ENCODE results near the gene WNT5B.

The WNT5B gene

DNA sequence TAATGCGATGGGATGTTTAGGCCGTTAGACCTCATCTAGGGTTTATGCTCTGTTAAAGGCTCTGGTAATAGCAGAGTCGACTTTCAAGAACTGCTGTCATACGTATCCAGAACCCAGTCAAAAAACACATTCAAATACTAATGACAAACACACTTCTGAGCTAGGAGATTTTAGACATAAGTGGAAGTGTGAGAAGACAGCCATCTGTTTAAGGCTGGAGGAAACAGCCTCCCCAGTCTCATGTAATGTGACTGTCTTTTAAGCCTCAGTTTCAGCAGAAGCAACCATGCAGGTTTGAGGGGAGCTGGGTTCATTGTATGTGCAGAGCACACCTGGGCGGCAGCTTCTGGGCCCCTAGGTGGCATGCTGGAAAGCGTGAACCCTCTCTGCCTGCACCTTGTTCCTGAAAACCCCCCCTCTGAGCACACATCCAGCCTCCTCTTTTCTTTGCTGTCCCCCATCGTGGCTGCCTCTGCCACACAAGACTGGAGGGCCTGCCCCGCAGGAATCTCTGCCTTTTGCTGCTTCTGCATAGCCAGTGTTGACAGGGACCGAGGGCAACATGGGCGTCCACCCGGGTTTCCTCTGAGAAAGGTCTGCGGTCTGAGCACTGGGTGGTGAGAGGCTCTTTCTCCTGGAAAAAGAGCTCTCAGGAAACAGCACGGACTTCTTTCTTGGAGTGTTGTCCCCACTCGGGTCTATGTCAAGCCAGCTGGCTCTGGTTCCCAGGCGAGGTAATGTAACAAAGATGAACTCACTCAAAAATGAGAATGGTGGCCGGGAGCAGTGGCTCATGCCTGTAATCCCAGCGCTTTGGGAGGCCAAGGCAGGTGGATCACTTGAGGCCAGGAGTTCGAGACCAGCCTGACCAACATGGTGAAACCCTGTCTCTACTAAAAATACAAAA lies 11.6 kb downstream of the WNT5B start:
- WGBS, 2 experiments, result 88% methylated on average over 18 of the region's 18 CpGs
- H3K27ac ChIP-seq (ENCODE audit: insufficient read depth, low read depth, low read length, poor library complexity, severe bottlenecking), result no peak overlapping the region
- H3K4me3 ChIP-seq (ENCODE audit: insufficient read depth, low read depth, low read length), result no peak overlapping the region
- no peaks in the 10 kb centered on the region for H3K9me3 ChIP-seq (ENCODE audit: control insufficient read depth, low read length)
- H3K27me3 ChIP-seq (ENCODE audit: control insufficient read depth, insufficient read depth, low read length, poor library complexity, severe bottlenecking), result no peaks in the 10 kb centered on the region
- H3K4me1 ChIP-seq (ENCODE audit: control insufficient read depth, insufficient read depth, low read length), result no peaks in the 10 kb centered on the region
- no peaks in the 10 kb centered on the region for H3K36me3 ChIP-seq (ENCODE audit: control insufficient read depth, insufficient read depth, low read length)

DNA sequence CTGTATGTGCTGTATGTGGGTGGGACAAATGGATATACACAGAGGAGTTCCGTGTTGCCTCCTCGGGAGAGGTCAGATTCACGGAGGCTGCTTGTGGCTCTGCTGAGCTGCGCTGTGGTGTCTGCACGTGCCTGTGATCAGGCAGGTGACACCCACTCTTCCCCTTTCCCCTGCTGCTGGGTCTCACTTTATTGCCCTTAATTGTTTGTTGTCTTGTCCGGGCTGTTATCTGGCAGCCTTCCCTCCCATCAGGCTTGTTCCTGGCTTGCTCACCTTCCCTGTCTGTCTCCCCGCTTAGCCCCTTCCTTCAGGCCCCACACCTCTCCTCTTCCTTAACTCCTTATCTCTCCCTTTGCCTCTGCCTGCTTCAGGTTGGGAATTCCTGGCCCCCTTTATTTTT lies 13.5 kb downstream of the WNT5B start:
- WGBS, 2 experiments, result 88 to 90% methylated on average over 7 of the region's 7 CpGs

DNA sequence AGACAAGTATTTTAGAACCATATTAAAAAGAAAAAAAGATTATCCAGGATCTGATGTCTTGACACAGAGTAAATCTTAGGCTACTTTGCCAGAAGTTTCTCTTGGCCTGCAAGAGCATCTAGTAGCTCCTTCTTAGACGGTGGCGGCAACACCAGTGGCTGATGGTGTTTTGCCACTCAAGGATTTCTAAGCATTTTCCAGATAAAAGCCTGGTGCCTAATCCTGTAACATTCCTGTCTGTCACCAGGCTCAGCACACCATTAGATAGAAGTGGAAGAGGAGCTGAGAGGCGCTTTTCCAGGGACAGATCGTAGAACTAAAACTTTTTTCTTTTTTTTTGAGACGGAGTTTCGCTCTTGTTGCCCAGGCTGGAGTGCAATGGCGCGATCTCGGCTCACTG lies 14.0 kb downstream of the WNT5B start:
- Histone ChIP-seq H3K4me3 (ENCODE audit: insufficient read depth, low read depth, low read length) (no peak overlapping the region), H3K36me3 (ENCODE audit: control insufficient read depth, insufficient read depth, low read length) (peaks cover 4% of the 10 kb centered on the region), H3K4me1 (ENCODE audit: control insufficient read depth, insufficient read depth, low read length) (no peaks in the 10 kb centered on the region), H3K27ac (ENCODE audit: insufficient read depth, low read depth, low read length, poor library complexity, severe bottlenecking) (no peak overlapping the region), H3K27me3 (ENCODE audit: control insufficient read depth, insufficient read depth, low read length, poor library complexity, severe bottlenecking) (no peaks in the 10 kb centered on the region), H3K9me3 (ENCODE audit: control insufficient read depth, low read length) (no peaks in the 10 kb centered on the region)
- 83 to 85% methylated on average over 9 of the region's 9 CpGs for WGBS, 2 experiments

More for the DNA sequence above, 13.5 kb downstream of the WNT5B start:
- Histone ChIP-seq H3K27ac (ENCODE audit: insufficient read depth, low read depth, low read length, poor library complexity, severe bottlenecking) (no peak overlapping the region), H3K27me3 (ENCODE audit: control insufficient read depth, insufficient read depth, low read length, poor library complexity, severe bottlenecking) (no peaks in the 10 kb centered on the region), H3K9me3 (ENCODE audit: control insufficient read depth, low read length) (no peaks in the 10 kb centered on the region), H3K36me3 (ENCODE audit: control insufficient read depth, insufficient read depth, low read length) (peaks cover 4% of the 10 kb centered on the region), H3K4me3 (ENCODE audit: insufficient read depth, low read depth, low read length) (no peak overlapping the region), H3K4me1 (ENCODE audit: control insufficient read depth, insufficient read depth, low read length) (no peaks in the 10 kb centered on the region)

DNA sequence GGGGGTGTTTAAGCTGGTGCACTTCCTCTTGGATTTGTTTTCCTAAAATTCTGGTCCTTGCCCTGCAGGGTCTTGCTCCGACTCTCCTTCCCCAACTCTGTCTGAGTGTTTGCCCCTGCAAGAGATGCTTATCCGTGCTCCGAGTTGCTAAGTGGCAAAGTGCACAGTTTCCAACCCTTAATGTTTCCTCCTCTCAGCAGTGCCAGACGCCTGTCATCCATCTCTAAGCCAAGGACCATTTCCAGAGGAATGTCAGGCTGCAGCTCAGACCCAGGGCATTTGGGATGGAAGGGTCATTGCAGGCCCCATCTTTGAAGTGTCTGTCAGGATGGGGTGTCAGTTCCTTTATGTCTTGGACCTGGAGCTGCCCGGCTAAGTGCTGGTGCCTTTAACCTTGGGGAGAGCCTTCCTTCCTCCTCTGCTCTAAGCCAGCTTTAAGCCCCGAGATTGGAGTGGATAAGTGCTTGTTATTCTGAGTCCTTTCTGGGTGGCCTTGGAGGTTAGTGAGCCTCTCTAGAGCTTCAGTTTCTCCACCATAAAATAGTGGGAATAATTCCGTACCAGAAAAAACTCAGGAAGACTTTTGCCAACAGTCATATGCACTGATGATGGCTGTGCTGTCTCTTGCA lies 15.0 kb downstream of the WNT5B start:
- Histone ChIP-seq H3K4me3 (ENCODE audit: insufficient read depth, low read depth, low read length) (no peak overlapping the region), H3K27me3 (ENCODE audit: control insufficient read depth, insufficient read depth, low read length, poor library complexity, severe bottlenecking) (no peaks in the 10 kb centered on the region), H3K27ac (ENCODE audit: insufficient read depth, low read depth, low read length, poor library complexity, severe bottlenecking) (no peak overlapping the region), H3K36me3 (ENCODE audit: control insufficient read depth, insufficient read depth, low read length) (peaks cover 4% of the 10 kb centered on the region), H3K9me3 (ENCODE audit: control insufficient read depth, low read length) (no peaks in the 10 kb centered on the region), H3K4me1 (ENCODE audit: control insufficient read depth, insufficient read depth, low read length) (no peaks in the 10 kb centered on the region)
- WGBS, 2 experiments, result 91 to 94% methylated on average over 7 of the region's 7 CpGs

DNA sequence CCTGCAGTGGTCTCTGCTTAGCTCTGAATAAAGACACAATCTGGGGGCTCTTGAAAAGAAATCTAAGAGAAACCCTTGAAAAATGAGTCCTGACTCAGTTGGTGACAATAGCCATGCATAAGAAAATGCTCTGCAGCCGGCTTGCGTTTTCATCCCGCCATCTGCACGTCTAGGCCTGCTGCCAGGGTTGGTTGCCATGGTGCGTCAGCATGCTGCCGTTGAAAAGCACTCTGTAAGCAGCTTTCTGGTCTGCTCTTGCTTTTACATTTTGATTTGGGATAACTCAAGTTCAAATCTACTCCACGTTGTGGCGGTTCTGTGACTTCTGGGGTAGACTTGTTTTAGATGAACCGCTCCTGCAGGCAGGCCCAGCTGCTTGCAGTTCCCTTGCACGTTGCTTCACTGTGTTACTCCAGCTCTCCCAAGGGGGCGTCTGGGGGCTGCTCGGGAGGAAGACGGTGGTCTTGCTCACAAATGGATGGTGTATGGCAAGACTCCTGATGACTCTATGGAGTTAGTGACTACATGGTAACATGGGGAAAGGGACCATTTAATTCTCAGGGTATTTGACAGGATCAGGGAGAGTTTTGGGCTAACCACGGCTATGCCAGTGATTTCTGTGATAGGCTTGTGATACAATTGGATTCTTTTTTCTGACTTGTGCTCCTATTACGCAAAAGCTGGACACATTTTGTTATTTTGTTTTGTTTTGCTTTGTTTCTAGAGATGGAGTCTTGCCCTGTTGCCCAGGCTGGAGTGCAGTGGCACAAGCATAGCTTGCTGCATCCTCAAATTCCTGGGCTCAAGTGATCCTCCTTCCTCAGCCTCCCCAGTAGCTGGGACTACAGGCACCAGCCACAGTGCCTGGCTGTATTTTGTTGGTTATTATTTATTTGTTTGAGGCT lies 15.8 kb downstream of the WNT5B start:
- Histone ChIP-seq H3K9me3 (ENCODE audit: control insufficient read depth, low read length) (no peaks in the 10 kb centered on the region), H3K4me1 (ENCODE audit: control insufficient read depth, insufficient read depth, low read length) (no peaks in the 10 kb centered on the region), H3K36me3 (ENCODE audit: control insufficient read depth, insufficient read depth, low read length) (peaks cover 4% of the 10 kb centered on the region), H3K27me3 (ENCODE audit: control insufficient read depth, insufficient read depth, low read length, poor library complexity, severe bottlenecking) (no peaks in the 10 kb centered on the region), H3K27ac (ENCODE audit: insufficient read depth, low read depth, low read length, poor library complexity, severe bottlenecking) (no peak overlapping the region), H3K4me3 (ENCODE audit: insufficient read depth, low read depth, low read length) (no peak overlapping the region)
- WGBS, 2 experiments, result 80% methylated on average over 15 of the region's 15 CpGs

DNA sequence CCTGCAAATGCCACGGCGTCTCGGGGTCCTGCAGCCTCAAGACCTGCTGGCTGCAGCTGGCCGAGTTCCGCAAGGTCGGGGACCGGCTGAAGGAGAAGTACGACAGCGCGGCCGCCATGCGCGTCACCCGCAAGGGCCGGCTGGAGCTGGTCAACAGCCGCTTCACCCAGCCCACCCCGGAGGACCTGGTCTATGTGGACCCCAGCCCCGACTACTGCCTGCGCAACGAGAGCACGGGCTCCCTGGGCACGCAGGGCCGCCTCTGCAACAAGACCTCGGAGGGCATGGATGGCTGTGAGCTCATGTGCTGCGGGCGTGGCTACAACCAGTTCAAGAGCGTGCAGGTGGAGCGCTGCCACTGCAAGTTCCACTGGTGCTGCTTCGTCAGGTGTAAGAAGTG lies 16.8 kb downstream of the WNT5B start:
- H3K27me3 ChIP-seq (ENCODE audit: control insufficient read depth, insufficient read depth, low read length, poor library complexity, severe bottlenecking), result no peaks in the 10 kb centered on the region
- 94 to 97% methylated on average over 29 of the region's 29 CpGs for WGBS, 2 experiments
- no peaks in the 10 kb centered on the region for H3K4me1 ChIP-seq (ENCODE audit: control insufficient read depth, insufficient read depth, low read length)
- no peak overlapping the region for H3K4me3 ChIP-seq (ENCODE audit: insufficient read depth, low read depth, low read length)
- no peak overlapping the region for H3K27ac ChIP-seq (ENCODE audit: insufficient read depth, low read depth, low read length, poor library complexity, severe bottlenecking)
- H3K9me3 ChIP-seq (ENCODE audit: control insufficient read depth, low read length), result no peaks in the 10 kb centered on the region
- peaks cover 4% of the 10 kb centered on the region for H3K36me3 ChIP-seq (ENCODE audit: control insufficient read depth, insufficient read depth, low read length)

DNA sequence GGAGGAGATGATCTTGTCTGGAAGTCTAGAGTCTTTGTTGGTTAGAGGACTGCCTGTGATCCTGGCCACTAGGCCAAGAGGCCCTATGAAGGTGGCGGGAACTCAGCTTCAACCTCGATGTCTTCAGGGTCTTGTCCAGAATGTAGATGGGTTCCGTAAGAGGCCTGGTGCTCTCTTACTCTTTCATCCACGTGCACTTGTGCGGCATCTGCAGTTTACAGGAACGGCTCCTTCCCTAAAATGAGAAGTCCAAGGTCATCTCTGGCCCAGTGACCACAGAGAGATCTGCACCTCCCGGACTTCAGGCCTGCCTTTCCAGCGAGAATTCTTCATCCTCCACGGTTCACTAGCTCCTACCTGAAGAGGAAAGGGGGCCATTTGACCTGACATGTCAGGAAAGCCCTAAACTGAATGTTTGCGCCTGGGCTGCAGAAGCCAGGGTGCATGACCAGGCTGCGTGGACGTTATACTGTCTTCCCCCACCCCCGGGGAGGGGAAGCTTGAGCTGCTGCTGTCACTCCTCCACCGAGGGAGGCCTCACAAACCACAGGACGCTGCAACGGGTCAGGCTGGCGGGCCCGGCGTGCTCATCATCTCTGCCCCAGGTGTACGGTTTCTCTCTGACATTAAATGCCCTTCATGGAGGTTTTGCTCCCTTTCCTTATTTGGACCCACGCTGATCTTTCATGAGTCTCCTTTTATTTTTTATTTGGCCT lies 17.7 kb downstream of the WNT5B start:
- no peaks in the 10 kb centered on the region for H3K27me3 ChIP-seq (ENCODE audit: control insufficient read depth, insufficient read depth, low read length, poor library complexity, severe bottlenecking)
- H3K4me3 ChIP-seq (ENCODE audit: insufficient read depth, low read depth, low read length), result no peak overlapping the region
- no peaks in the 10 kb centered on the region for H3K4me1 ChIP-seq (ENCODE audit: control insufficient read depth, insufficient read depth, low read length)
- WGBS, 2 experiments, result 86 to 87% methylated on average over 21 of the region's 21 CpGs
- H3K9me3 ChIP-seq (ENCODE audit: control insufficient read depth, low read length), result no peaks in the 10 kb centered on the region
- no peak overlapping the region for H3K27ac ChIP-seq (ENCODE audit: insufficient read depth, low read depth, low read length, poor library complexity, severe bottlenecking)
- H3K36me3 ChIP-seq (ENCODE audit: control insufficient read depth, insufficient read depth, low read length), result peaks cover 4% of the 10 kb centered on the region

DNA sequence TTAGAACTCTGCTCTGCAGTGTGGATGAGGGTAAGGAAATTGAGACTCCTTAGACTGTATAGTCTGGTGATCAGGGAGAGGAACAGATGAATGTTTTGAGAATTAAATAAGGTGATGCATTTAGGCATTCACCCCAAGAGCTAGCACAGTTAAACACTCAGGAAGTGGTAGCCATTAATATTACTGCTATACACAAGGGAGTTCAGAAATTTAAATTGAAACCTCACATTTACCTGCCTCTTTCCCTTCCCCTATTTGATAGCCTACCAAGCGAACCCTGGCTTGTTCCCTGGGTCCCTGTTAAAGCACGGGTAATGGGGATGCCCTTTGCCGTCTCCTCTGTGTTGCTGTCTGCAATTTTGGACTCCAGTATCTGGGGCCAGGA lies 18.2 kb downstream of the WNT5B start:
- WGBS, 2 experiments, result 95% methylated on average over 3 of the region's 3 CpGs
- Histone ChIP-seq H3K36me3 (ENCODE audit: control insufficient read depth, insufficient read depth, low read length) (peaks cover 4% of the 10 kb centered on the region), H3K4me3 (ENCODE audit: insufficient read depth, low read depth, low read length) (no peak overlapping the region), H3K27me3 (ENCODE audit: control insufficient read depth, insufficient read depth, low read length, poor library complexity, severe bottlenecking) (no peaks in the 10 kb centered on the region), H3K9me3 (ENCODE audit: control insufficient read depth, low read length) (no peaks in the 10 kb centered on the region), H3K27ac (ENCODE audit: insufficient read depth, low read depth, low read length, poor library complexity, severe bottlenecking) (no peak overlapping the region), H3K4me1 (ENCODE audit: control insufficient read depth, insufficient read depth, low read length) (no peaks in the 10 kb centered on the region)

DNA sequence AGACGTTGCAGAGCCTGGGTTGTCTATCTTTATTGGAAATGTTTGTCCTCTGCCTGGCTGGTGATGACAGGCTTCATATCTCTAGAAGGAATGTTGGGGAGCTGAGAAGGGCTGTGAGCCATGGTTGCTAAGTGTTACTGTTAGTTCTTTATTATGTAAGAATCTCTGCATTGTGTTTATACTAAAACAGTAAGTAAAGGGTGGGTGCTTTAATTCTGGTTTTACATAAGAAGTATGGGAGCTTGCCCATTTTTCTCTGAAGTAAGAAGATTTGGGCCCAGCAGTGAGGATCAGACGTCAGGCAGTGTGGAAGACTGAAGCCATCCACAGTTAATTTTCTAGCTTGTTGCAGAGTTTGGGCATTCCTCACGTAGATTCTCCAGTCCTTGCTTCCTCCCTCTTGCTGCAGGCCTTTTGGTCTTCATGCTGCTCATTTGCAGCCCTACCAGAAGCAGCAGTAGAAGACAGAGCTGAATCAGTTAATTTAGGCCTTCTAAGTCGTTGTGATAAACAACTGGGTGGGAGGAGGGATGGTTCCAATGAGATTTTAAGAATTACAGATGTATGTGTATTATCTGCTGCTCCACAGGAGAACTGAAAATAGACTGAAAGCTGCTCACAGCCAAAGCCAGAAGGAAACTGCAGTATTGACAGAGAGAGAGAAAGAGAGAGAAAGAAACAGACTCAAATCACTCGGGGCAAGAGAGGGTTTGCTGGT lies 21.4 kb downstream of the WNT5B start:
- H3K36me3 ChIP-seq (ENCODE audit: control insufficient read depth, insufficient read depth, low read length), result peaks cover 4% of the 10 kb centered on the region
- H3K27me3 ChIP-seq (ENCODE audit: control insufficient read depth, insufficient read depth, low read length, poor library complexity, severe bottlenecking), result no peaks in the 10 kb centered on the region
- WGBS, 2 experiments, result 59 to 67% methylated on average over 5 of the region's 5 CpGs
- no peak overlapping the region for H3K4me3 ChIP-seq (ENCODE audit: insufficient read depth, low read depth, low read length)
- no peak overlapping the region for H3K27ac ChIP-seq (ENCODE audit: insufficient read depth, low read depth, low read length, poor library complexity, severe bottlenecking)
- H3K4me1 ChIP-seq (ENCODE audit: control insufficient read depth, insufficient read depth, low read length), result no peaks in the 10 kb centered on the region
- no peaks in the 10 kb centered on the region for H3K9me3 ChIP-seq (ENCODE audit: control insufficient read depth, low read length)
